ENCODE data around the gene AAMDC. TPM values are rescaled to one million over a fixed set of nuclear protein-coding genes. Genes with fewer than 3 reads are reported as not detected.

Gene AAMDC
- total and polyA plus RNA-seq, 9 donors: 21.8 to 77.6 (median 40.6) TPM

GRCh38 chr11:77866336-77866735, 45.4 kb downstream of the AAMDC start:
- intact Hi-C loops (cut with DNase I): no loop called here
- H3K4me3 ChIP-seq: no peak overlapping the region
- no peak for DNase-seq
- peaks cover 3% of the 10 kb centered on the region for H3K4me1 ChIP-seq (ENCODE audit: insufficient read depth)
- no peaks in the 10 kb centered on the region for H3K27me3 ChIP-seq
- peaks cover 2% of the 10 kb centered on the region for H3K36me3 ChIP-seq
- no peaks in the 10 kb centered on the region for H3K9me3 ChIP-seq
- no peak overlapping the region for H3K27ac ChIP-seq
- TF ChIP-seq CTCF (IDR thresholded peaks at IDR 0.05) (no peak), EP300 (IDR thresholded peaks at IDR 0.05) (no peak), POLR2A (IDR thresholded peaks at IDR 0.05) (no peak)
- WGBS, 3 donors: 76 to 91% (median 88%) methylated on average over 1 of the region's 1 CpG

- no peak for TF ChIP-seq EP300 (IDR thresholded peaks at IDR 0.05)
- no peak for TF ChIP-seq POLR2A (IDR thresholded peaks at IDR 0.05)
- no peak for TF ChIP-seq CTCF (IDR thresholded peaks at IDR 0.05)
- Histone ChIP-seq H3K27me3 (no peaks in the 10 kb centered on the region), H3K27ac (no peak overlapping the region), H3K4me1 (ENCODE audit: insufficient read depth) (peaks cover 3% of the 10 kb centered on the region), H3K36me3 (peaks cover 2% of the 10 kb centered on the region), H3K9me3 (no peaks in the 10 kb centered on the region), H3K4me3 (no peak overlapping the region)
- DNase-seq: no peak
- WGBS, 3 donors: 95 to 99% (median 96%) methylated on average over 4 of the region's 4 CpGs
- intact Hi-C loops (cut with DNase I): no loop called here
Measured at GRCh38 chr11:77868744-77869143, 47.8 kb downstream of the AAMDC start.

- 90 to 99% (median 97%) methylated on average over 3 of the region's 3 CpGs for WGBS, 3 donors
- Histone ChIP-seq H3K4me1 (ENCODE audit: insufficient read depth) (no peaks in the 10 kb centered on the region), H3K27ac (no peak overlapping the region), H3K36me3 (peaks cover 2% of the 10 kb centered on the region), H3K4me3 (no peak overlapping the region), H3K9me3 (no peaks in the 10 kb centered on the region), H3K27me3 (no peaks in the 10 kb centered on the region)
- DNase-seq: no peak
- TF ChIP-seq EP300 (IDR thresholded peaks at IDR 0.05): no peak
- no peak for TF ChIP-seq CTCF (IDR thresholded peaks at IDR 0.05)
- TF ChIP-seq POLR2A (IDR thresholded peaks at IDR 0.05): no peak
- intact Hi-C loops (cut with DNase I): no loop called here
Measured at GRCh38 chr11:77871855-77872254, 50.9 kb downstream of the AAMDC start.

- TF ChIP-seq CTCF (IDR thresholded peaks at IDR 0.05) (no peak), EP300 (IDR thresholded peaks at IDR 0.05) (no peak), POLR2A (IDR thresholded peaks at IDR 0.05) (no peak)
- intact Hi-C loops (cut with DNase I): no loop called here
- DNase-seq: no peak
- Histone ChIP-seq H3K4me1 (ENCODE audit: insufficient read depth) (peaks cover 5% of the 10 kb centered on the region), H3K27ac (no peak overlapping the region), H3K4me3 (no peak overlapping the region), H3K9me3 (no peaks in the 10 kb centered on the region), H3K36me3 (peaks cover 2% of the 10 kb centered on the region), H3K27me3 (no peaks in the 10 kb centered on the region)
- 94 to 96% (median 96%) methylated on average over 1 of the region's 1 CpG for WGBS, 3 donors
Measured at GRCh38 chr11:77873345-77873744, 52.4 kb downstream of the AAMDC start.
